ENCODE results near the gene ARL6IP1.
"Not testable (repeated sequence)": the region's sequence is repeated elsewhere in the genome, so short reads cannot be mapped to it uniquely, and the experiment has no call there.

ARL6IP1 gene

GRCh38 chr16:18797746-18798145 is 3.6 kb downstream of the ARL6IP1 start:
- DNase-seq: no peak

DNA sequence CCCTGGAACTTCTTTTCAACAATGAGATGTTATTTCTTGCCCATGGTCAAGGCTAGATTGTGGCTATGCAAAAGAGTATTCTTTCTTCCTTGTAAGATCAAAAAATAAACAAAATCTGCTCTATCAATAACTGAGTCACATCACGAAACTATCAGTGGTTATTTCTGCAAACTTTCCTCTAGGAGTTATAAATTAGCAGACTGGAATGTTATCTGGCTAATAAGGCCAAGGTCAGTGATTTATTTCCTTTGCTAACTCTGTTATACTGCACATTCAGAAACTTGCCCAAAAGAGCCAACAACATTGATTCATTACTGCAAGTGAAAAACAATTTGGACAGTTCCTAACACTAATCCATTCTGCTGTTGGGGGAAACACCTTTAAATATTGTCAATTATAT is 5.0 kb downstream of the ARL6IP1 start:
- DNase-seq: no peak

- no peak for DNase-seq
Observed at GRCh38 chr16:18792836-18793433, 8.4 kb downstream of the ARL6IP1 start.

DNA sequence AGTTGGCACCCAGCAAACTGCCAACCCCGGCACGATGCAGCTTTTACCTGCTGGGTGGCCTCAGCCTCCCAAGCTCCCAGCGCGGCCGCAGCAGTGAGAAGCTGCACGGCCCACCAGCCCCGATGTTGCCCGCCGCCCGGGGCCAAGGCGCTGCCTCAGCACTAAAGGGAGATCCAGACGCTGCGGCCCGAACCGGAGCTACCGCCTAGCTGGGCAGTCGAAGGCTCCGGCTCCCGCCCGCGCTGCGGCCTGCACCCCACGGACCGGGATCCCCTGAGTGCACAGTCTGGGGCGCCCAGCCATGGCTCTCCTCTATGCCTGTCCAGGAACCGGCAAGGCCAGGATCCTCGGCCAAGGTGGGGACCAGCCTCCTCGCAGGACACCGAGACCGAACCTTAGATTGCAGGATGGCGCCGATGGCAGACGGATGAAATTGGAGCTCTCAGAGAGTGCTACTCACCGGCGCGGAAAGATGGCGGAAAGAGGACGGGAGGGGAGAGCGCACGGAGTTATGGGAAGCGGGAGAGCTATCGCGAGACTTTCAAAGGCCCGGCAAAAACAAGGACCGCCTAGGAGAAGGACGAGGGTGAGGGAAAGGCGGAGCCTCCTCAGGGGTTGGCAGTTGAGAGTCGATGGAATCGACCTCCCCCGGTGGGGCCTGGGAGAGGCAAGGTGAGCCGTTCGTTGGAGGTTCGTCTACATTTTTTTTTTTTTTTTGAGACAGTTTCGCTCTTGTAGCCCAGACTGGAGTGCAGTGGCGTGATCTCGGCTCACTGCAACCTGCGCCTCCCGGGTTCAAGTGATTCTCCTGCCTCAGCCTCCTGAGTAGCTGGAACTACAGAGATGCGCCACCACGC is 11.3 kb downstream of the ARL6IP1 start, which contains the start of gene RPS15A:
TSS of gene RPS15A (minus strand) at position 485 of the 857 bp plus-strand sequence. CDS start 1,221 bp downstream, outside the sequence.
- DNase-seq: peak; percentile 88

GRCh38 chr16:18789515-18789849 is 11.9 kb downstream of the ARL6IP1 start:
- no peak for DNase-seq

DNA sequence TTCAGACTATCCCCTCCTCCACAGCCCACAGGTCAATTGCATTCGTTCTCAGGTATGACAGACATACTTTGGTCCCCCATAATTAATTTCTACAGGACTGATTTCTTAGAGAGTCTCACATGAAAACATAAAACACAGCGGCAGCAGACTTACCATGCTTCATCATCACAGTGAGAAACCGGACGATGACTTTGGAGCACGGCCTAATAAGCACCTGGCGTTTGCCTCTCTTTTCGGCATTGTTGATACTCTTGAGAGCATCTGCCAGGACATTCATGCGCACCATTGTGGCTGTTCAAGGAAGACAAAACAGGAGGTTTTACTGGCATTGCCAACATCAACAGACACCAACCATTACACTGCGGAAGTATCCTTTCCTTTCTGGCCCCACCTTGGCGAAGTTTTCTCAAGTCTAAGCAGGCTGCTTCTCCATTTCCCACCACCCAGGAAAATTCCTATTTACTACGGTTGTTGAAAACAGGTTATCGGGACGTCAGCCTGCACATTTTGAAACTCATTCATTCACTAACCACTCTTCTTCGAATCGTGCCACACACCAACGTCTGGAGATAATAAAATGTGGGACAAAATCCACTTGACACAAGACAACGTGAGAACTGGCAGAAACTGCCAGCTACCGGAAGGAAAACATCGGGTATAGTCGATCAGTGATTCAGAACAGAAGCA is 12.4 kb downstream of the ARL6IP1 start:
- no peak for DNase-seq

DNA sequence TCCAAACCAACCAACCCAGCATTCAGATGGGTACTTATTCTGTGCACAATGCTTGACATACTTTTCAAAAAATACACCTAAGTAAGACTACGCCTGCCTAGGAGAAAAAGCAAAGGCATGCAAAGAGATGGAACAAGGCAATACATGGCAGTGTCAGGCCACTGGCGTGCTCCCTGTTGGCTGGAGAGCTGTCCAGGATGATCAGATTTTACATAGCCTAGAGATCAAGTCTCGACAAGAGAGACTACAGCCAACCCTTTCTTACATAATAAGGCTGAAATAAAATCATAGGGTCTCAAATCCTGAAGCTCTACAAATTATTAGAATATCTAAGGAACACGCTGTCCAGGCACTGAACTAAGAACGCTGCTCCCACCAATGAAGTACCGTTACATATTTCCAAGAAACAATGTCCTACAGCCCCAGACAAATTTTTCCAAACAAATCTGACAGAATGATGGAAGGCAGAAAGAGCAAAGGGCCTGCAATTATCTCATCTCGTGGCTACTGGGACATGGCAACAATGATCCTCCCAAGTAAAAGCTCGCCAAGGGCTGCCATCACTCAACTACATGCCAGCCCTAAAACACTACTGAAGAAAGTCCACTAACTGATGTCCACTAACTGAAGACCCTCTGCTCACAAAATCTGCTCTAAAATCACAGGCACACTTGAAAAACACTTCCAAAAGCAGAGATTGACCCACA is 16.3 kb downstream of the ARL6IP1 start:
- no peak for DNase-seq

DNA sequence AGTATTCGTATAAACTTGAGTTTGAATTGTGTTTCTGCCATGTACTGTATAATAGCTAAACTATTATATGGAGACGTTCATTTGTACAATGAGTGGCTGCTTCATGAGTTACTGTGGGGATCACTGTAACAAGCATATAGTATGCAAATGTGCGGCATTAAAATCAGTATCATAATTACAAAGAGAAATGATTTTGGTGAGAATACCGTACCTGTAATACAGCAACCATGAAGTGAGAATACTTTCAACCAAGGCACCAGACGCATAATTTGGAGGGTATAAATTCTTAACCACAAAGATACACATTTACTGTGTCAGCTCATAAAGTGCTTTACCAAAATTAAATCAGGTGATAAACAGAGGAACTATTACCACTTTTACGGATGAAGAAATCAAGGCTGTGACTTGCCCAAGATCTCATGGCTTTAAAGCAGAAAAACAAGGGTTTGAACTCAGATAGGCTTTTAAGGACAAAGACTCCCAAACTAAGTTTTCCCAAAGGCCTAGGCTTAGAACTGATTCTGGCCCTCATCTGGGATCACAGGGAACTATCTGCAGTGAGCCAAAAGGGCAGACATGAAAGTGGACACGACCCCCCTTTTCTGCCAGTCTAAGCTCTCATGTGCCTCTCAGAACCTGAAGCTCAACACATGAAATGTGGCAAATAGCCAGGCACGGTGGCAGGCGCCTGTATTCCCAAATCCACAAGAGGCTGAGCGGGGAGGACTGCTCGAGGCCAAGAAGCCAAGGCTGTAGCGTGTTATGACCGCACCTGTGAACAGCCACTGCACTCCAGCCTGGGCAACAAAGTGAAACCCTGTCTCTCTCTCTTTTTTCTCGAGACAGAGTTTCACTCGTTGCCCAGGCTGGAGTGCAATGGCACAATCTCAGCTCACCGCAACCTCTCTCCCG is 17.7 kb downstream of the ARL6IP1 start:
- no peak for DNase-seq

- DNase-seq: no peak
Observed at GRCh38 chr16:18782697-18783429, 18.5 kb downstream of the ARL6IP1 start.

- not testable (repeated sequence) for DNase-seq
Observed at GRCh38 chr16:18781232-18781631, 20.1 kb downstream of the ARL6IP1 start.

DNA sequence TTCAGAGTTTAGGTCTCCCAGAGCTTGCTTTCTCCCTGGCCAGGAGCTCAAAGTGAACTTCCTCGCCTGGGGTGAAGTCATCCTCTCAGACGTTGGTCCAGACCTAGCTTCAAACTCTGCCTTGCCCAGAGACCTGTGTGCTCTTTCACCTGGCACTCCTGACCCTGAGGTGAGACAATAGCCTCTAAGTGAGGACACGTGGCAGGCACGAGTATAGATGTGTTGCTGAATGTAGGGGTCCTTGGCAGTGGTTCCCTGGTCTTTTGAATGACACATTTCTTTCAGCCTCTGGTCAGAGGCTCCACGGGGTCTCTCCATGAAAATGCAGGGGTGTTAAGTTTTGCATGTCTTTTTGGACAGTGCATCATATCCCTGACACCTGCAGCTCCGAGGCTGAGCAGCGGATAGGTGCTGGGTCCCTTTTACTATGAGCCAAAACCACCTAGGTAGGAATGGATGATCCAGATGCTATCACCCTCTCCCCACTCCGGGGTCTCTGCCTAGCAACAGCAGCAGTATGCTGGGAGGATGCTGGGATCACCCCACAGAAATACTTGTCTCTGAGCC is 20.8 kb downstream of the ARL6IP1 start:
- DNase-seq: not testable (repeated sequence)

DNA sequence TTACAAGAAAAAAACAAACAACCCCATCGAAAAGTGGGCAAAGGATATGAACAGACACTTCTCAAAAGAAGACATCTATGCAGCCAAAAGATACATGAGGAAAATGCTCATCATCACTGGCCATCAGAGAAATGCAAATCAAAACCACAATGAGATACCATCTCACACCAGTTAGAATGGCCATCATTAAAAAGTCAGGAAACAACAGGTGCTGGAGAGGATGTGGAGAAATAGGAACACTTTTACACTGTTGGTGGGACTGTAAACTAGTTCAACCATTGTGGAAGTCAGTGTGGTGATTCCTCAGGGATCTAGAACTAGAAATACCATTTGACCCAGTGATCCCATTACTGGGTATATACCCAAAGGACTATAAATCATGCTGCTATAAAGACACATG is 23.7 kb downstream of the ARL6IP1 start:
- DNase-seq: not testable (repeated sequence)

GRCh38 chr16:18776334-18776733 is 25.0 kb downstream of the ARL6IP1 start:
- not testable (repeated sequence) for DNase-seq

GRCh38 chr16:18774651-18775050 is 26.7 kb downstream of the ARL6IP1 start:
- DNase-seq: not testable (repeated sequence)

- not testable (repeated sequence) for DNase-seq
Observed at GRCh38 chr16:18772171-18772570, 29.2 kb downstream of the ARL6IP1 start.

GRCh38 chr16:18770336-18770962 is 30.9 kb downstream of the ARL6IP1 start:
- not testable (repeated sequence) for DNase-seq

GRCh38 chr16:18767217-18767616 is 34.1 kb downstream of the ARL6IP1 start:
- DNase-seq: not testable (repeated sequence)

DNA sequence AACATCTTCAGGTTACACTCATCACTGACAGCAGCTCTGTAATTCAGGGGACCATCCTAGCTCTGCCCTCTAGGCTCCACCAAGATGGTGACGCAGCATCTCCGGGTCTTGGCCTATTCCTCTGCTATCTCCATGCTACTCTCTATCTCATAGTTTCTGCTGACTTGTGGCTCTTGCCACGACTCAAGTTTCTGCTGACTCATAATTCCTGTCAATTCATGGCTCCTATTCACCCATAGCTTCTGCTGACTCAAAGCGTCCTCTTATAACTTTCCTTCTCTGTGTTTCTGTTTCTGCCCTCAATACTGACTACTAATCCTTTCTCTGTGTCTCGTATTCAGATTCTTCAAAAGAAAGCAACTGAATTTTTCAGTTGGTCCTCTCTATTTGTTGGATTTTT is 38.6 kb downstream of the ARL6IP1 start:
- not testable (repeated sequence) for DNase-seq

DNA sequence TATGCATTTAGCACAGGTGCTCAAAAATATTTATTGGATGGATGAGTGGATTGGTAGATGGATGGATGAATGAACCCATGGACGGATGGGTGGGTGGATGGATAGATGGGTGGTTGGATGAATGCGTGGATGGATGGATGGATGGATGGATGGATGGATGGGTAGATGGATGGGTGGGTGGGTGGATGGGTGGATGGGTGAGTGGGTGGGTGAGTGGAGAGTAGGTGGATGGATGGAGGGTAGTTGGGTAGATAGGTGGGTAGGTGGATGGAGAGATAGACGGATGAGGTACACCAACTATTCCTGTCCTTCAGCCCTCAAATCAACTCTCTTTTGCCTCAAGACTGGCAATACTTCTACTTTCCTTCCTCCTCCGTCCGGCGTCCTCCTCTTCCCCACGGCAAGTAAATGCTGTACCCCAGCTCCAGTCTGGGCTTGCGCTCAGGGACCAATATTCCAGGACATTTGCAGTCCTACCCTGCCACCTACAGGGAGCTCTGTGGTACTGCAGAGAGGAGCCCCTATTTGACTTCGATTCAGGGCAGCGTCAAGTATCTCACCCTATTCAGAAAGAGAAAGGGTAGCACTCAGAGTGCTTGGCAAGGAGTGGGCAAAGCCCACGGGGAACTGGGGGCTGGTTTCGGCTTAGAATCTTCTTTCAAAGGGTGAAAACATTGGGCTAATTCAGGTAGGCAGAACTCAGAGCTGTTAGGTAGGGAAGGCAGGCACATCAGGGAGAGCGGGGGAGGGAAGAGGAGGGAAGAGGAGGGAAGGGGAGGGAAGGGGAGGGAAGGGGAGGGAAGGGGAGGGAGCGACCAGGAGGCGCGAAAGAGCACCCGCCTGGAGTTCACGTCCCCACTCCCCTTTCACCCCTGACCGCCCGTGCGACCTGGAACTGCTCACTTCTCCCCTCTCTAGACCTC is 41.5 kb downstream of the ARL6IP1 start:
- DNase-seq: peak; percentile 34
